Endothelial cell of coronary artery (primary cell): Measurements from ENCODE around the gene CD59. TPM values are rescaled to one million over a fixed set of nuclear protein-coding genes. Genes with fewer than 3 reads are reported as not detected.

Experiments
- total RNA-seq: library from RNA; depleted of rRNA; stranded (reverse); fragments of >200 nt; gene quantifications from 2 replicates; pipeline ENCODE4 v1.2.3, GENCODE V29; 2014

Gene CD59, protein sequence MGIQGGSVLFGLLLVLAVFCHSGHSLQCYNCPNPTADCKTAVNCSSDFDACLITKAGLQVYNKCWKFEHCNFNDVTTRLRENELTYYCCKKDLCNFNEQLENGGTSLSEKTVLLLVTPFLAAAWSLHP
- 932 and 1,126 TPM in 2 replicates for total RNA-seq

DNA sequence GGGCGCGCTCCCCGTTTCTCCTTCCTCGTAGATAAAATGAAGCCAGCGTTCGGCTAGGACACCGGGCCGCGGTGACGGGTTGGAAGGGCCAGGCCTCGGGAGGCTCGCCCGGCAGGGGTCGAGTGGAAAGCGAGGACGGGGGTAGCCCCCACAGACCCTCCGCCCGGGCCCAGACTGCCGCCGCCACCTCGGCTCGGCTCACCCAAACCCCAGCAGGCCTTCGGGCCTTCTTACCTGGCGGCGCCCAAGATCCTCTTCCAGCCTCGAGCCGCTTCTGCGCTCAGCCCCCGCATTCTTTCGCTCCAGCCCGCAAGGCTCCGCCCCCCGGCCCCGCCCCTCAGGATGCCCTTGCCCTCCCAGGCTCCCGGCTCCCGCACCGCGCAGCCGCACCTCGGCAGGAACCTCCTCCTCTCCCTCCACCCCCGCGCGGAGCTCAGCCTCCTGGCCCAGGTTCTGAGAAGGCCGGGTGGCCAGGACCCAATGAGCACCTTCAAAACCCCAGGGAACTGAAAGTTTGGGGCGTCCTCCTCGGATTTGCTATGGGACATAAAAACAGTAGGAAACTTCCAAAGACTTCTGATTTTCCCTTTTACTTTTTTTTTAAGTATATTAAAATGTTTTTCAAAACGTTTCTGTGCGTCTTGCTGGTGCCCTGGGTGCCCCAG is at the start of gene CD59:
CD59 (minus strand) TSS at position 276 of the 665 bp plus-strand sequence. CDS start 13,978 bp downstream, outside the sequence.

DNA sequence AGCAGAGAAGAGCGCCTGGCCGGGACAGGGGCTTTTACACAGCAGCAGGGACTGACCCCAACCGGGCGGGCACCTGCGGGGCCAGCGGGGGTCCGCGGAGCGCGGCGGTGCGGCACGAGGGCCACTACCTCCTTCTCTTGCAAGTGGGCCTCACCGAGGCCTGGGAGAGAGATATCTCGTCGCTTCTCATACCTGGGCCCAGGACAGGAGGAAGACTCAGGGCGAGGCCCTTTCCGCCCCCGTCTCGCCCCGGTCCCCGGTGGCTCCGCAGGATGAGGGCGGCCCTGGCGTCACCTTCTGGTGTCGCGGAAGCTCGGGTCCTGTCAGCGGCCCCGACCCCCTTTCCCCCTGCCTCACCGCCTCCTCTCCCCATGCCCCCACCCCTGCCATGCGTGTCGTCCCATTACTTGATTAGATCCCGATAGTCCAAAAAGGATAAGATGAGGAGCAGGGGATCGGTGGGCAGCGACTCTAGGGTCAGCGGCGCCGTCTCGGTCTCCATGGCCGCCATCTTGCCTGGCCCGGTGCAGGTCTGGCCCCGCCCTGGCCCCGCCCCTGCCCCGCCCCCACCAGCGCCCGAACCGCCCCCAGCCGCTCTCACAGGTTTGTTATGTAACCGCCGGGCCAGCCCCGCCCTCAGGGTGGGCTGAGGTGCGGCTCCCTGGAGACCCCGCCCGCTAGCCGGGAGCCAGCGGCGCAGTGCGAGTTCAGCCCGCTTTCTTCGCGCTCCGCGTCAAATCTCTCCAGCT is 37.9 kb upstream of the CD59 start, which contains the start of gene FBXO3:
FBXO3 (minus strand) TSS at position 534 of the 749 bp plus-strand sequence; CDS start at position 511, 23 bp downstream.

DNA sequence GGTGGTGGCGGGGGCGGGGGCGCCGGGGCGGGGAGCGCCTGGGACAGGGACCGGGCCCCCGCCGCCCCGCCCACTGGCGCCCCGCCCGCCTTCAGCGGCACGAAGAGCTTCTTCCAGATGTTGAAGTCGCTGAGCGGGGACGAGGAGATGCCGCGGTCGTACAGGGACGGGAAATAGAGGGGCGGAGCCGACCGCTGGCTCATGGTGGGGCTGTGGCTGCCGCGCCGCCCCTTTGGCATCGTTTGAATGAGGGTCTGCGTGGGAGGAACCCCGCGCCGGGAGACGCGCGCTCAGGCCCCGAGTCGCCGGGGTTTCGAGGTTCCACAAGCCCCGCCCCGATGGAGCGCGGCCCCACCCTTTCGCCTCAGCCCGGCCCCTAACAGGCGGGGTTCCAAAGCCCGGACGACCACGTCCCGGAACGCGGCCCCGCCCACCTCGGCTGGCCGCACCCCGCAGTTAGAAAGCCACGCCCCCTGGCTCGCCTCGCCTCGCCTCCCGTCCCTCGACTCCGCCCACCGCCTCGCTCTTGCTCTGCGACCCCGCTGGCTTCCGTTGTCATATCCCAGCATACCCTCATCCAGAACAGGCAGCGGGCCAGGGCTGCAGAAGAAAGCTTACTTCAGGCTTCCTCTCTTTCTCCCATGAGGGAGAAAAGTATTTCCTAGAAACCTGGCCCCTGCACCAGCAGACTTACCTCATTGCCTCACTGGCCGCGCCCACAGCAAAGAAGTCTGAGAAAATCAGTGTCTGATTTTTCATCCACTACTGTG is 35.5 kb downstream of the CD59 start, which contains the start of gene C11orf91:
C11orf91 (minus strand) TSS at position 325 of the 770 bp plus-strand sequence; CDS start at position 239, 86 bp downstream.

Other genes starting within 250 kb of the CD59 start
- gene C11orf91, start 35.6 kb downstream of the CD59 start, total RNA-seq: 0.38 and 0.54 TPM in 2 replicates
- 22.3 and 31.6 TPM in 2 replicates for gene FBXO3, start 38.1 kb upstream of the CD59 start, total RNA-seq
- gene LMO2, start 155.7 kb upstream of the CD59 start, total RNA-seq: 22.5 and 36.0 TPM in 2 replicates